Spleen (tissue), 11 donors: Measurements from ENCODE around the gene MSANTD1. TPM values are rescaled to one million over a fixed set of nuclear protein-coding genes. Genes with fewer than 3 reads are reported as not detected.
A peak's percentile ranks its signal among the peaks of the same experiment; 100 is the strongest.

Source experiments
- DNase-seq: peaks from one replicate; pipeline ENCODE4 v3.0.0-alpha.2; 2020
- H3K27ac ChIP-seq, 8 donors: fragments of 200-600 bp; sonication (generic) in 7 of 8; 1 replicate in 4 of 8; 2 replicates in 4 of 8; pipeline versions ENCODE4 v1.5.0 to v1.8.0; 2016 to 2021; ENCODE audit warnings: inconsistent platforms in 4 of 8, mild to moderate bottlenecking in 4 of 8, moderate library complexity in 1 of 8
- H3K27me3 ChIP-seq, 7 donors: fragments of 200-600 bp; sonication (generic) in 6 of 7; replicated peaks in 1 of 7; 1 replicate in 4 of 7; 2 replicates in 3 of 7; pipeline versions ENCODE4 v1.5.0 to v1.8.0; 2016 to 2021; ENCODE audit warnings: inconsistent platforms in 3 of 7, mild to moderate bottlenecking in 1 of 7
- H3K36me3 ChIP-seq, 6 donors: fragments of 200-600 bp; sonication (generic) in 5 of 6; 1 replicate in 4 of 6; 2 replicates in 2 of 6; pipeline versions ENCODE4 v1.5.0 to v1.8.0; 2016 to 2021; ENCODE audit warnings: inconsistent platforms in 2 of 6
- H3K4me1 ChIP-seq, 6 donors: fragments of 200-600 bp; sonication (generic) in 5 of 6; 1 replicate in 3 of 6; 2 replicates in 3 of 6; pipeline versions ENCODE4 v1.5.0 to v1.8.0; 2016 to 2021; ENCODE audit warnings: inconsistent platforms in 3 of 6
- H3K4me3 ChIP-seq, 8 donors: fragments of 200-600 bp; sonication (generic) in 7 of 8; 1 replicate in 4 of 8; 2 replicates in 4 of 8; pipeline versions ENCODE4 v1.5.0 to v1.8.0; 2016 to 2021; ENCODE audit warnings: inconsistent platforms in 4 of 8, mild to moderate bottlenecking in 4 of 8, moderate library complexity in 2 of 8
- H3K9me3 ChIP-seq, 8 donors: fragments of 200-600 bp; sonication (generic) in 7 of 8; 1 replicate in 4 of 8; 2 replicates in 4 of 8; pipeline versions ENCODE4 v1.5.0 to v1.8.0; 2016 to 2021; ENCODE audit warnings: inconsistent platforms in 4 of 8
- CTCF ChIP-seq, 11 experiments: fragments of 200-600 bp in 7 of 11; fragments of 450-650 bp in 4 of 11; sonication (generic) in 4 of 11; IDR thresholded peaks in 8 of 11; conservative IDR thresholded peaks in 3 of 11; 1 replicate in 7 of 11; 2 replicates in 4 of 11; pipeline versions ENCODE4 v1.4.0 to v1.8.0; 2016 to 2021; ENCODE audit warnings: antibody characterized with exemption in 11 of 11, inconsistent platforms in 4 of 11, mild to moderate bottlenecking in 1 of 11
- POLR2A ChIP-seq, 3 donors: fragments of 450-650 bp; IDR thresholded peaks; one replicate each; pipeline ENCODE4 v1.5.1; 2017; ENCODE audit warnings: antibody characterized with exemption in 3 of 3, mild to moderate bottlenecking in 1 of 3
- POLR2AphosphoS5 ChIP-seq, 3 donors: sonication (generic); formaldehyde crosslinking; IDR thresholded peaks; one replicate each; pipeline ENCODE4 v1.5.1; 2017; ENCODE audit warnings: antibody characterized with exemption in 3 of 3
- WGBS, 5 donors: extraction: QIAGEN DNeasy Blood & Tissue Kit in 3 of 5; methylation state at CpG; one replicate each; pipeline versions ENCODE4 v1.1.5 to v1.1.7; 2013 to 2018; 5-methylcytosine and 5-hydroxymethylcytosine counted together
- intact Hi-C: fragments of 100-400 bp; cut with DNase I; formaldehyde crosslinking; loops from one replicate; pipeline ENCODE4 v1.15.0; 2023; ENCODE audit warnings: low total_unique reads
- polyA plus RNA-seq, 3 donors: library from polyadenylated mRNA; stranded (reverse); fragments of 200-250 nt; gene quantifications; one replicate each; pipeline ENCODE4 v1.2.1, GENCODE V29; 2013
- total RNA-seq, 7 donors: library from RNA; depleted of rRNA in 3 of 7; stranded (reverse); fragments of >200 nt in 3 of 7; fragmentation: NEBNext Ultra II Directional in 4 of 7; extraction: Animal tissue kit (Norgen Biotek cat#: 25700) in 4 of 7; gene quantifications; one replicate each; pipeline versions ENCODE4 v1.1.0 to v1.2.1, GENCODE V29; 2016 to 2021
- donor health status: healthy with polysubstance abuse.
- donor health status: DM: no; HTN: no; CAD: no; lungs with moderate emphysema.
- donor health status: DM: no; HTN: no; CAD: no.
- donor health status: Bipolar disorder and iron deficiency.
- donor health status: healthy.
- donor health status: DM: no; HTN: no; CAD: no.
- donor health status: DM: yes; HTN: yes; CAD: no.

The MSANTD1 gene
- total and polyA plus RNA-seq, 10 donors: 0.41 to 2.8 (median 1.8) TPM

GRCh38 chr4:3252831-3253641 is 4.1 kb downstream of the MSANTD1 start:
- Histone ChIP-seq H3K36me3 (peaks cover 0 to 34% (median 4%) of the 10 kb centered on the region in 6 donors), H3K9me3 (no peaks in the 10 kb centered on the region), H3K4me1 (peaks cover 0 to 12% (median 0%) of the 10 kb centered on the region in 6 donors), H3K27ac (no peak overlapping the region), H3K27me3 (no peaks in the 10 kb centered on the region), H3K4me3 (no peak overlapping the region)
- TF ChIP-seq POLR2AphosphoS5 (IDR thresholded peaks at IDR 0.05): peak in 1 of 3 donors; percentile 14
- TF ChIP-seq CTCF (IDR thresholded peaks at IDR 0.05 in 8 of 11, conservative IDR thresholded peaks at IDR 0.05 in 3 of 11): no peak
- DNase-seq: peak; percentile 78
- WGBS, 5 donors: 77 to 81% (median 79%) methylated on average over 38 of the region's 38 CpGs
- intact Hi-C loops: no loop called here

- Histone ChIP-seq H3K4me1 (peaks cover 0 to 12% (median 0%) of the 10 kb centered on the region in 6 donors), H3K36me3 (peaks cover 0 to 34% (median 4%) of the 10 kb centered on the region in 6 donors), H3K4me3 (no peak overlapping the region), H3K9me3 (no peaks in the 10 kb centered on the region), H3K27me3 (no peaks in the 10 kb centered on the region), H3K27ac (no peak overlapping the region)
- peak; percentile 71 for DNase-seq
- intact Hi-C loops: no loop called here
- 84 to 98% (median 88%) methylated on average over 8 to 13 of the region's 13 CpGs for WGBS, 5 donors
- TF ChIP-seq CTCF (IDR thresholded peaks at IDR 0.05 in 8 of 11, conservative IDR thresholded peaks at IDR 0.05 in 3 of 11) (no peak), POLR2AphosphoS5 (IDR thresholded peaks at IDR 0.05) (no peak), POLR2A (IDR thresholded peaks at IDR 0.05) (no peak)
These were observed 4.8 kb downstream of the MSANTD1 start for GRCh38 chr4:3253808-3254207.

- H3K27ac ChIP-seq: no peak overlapping the region
- no peaks in the 10 kb centered on the region for H3K9me3 ChIP-seq
- peaks cover 0 to 12% (median 0%) of the 10 kb centered on the region in 6 donors for H3K4me1 ChIP-seq
- WGBS, 5 donors: 90 to 94% (median 93%) methylated on average over 11 to 14 of the region's 14 CpGs
- no peak overlapping the region for H3K4me3 ChIP-seq
- no peaks in the 10 kb centered on the region for H3K27me3 ChIP-seq
- H3K36me3 ChIP-seq: peaks cover 0 to 34% (median 4%) of the 10 kb centered on the region in 6 donors
- intact Hi-C loops: no loop called here
- TF ChIP-seq POLR2A (IDR thresholded peaks at IDR 0.05) (no peak), POLR2AphosphoS5 (IDR thresholded peaks at IDR 0.05) (no peak), CTCF (IDR thresholded peaks at IDR 0.05 in 8 of 11, conservative IDR thresholded peaks at IDR 0.05 in 3 of 11) (no peak)
- DNase-seq: peak; percentile 57
These were observed 5.6 kb downstream of the MSANTD1 start for GRCh38 chr4:3254302-3255131.
